Measurements from ENCODE around the gene SCEL.

GRCh38 chr13:77502104-77502720, 33.3 kb upstream of the SCEL start:
- TF ChIP-seq CTCF (IDR thresholded peaks at IDR 0.05; ENCODE audit: extremely low read depth in 1 of 2, insufficient read depth in 1 of 2, low read depth in 1 of 2, low read length in 2 of 2) (no peak), POLR2A (IDR thresholded peaks at IDR 0.05; ENCODE audit: low read depth, low read length) (no peak), MAX (IDR thresholded peaks at IDR 0.05; ENCODE audit: insufficient read depth, insufficient read length) (no peak), MYC (IDR thresholded peaks at IDR 0.05; ENCODE audit: low read depth, low read length) (no peak), JUN (IDR thresholded peaks at IDR 0.05; ENCODE audit: borderline replicate concordance, insufficient read depth, insufficient read length, low read depth) (no peak)

All from endothelial cell of umbilical vein (primary cell).